HG03064 (cell line): Measurements from ENCODE around the gene P2RY2.

Experiments used
- ATAC-seq: cut with Tn5 transposase; IDR thresholded peaks from one replicate; pipeline ENCODE4 v1.9.1; 2021; ENCODE audit warnings: low read depth; ENCODE audit not compliant: unreplicated experiment

Gene P2RY2

GRCh38 chr11:73203790-73204189 is 14.3 kb upstream of the P2RY2 start:
- ATAC-seq, result no peak

- ATAC-seq, result no peak
Measured at GRCh38 chr11:73204711-73205121, 13.4 kb upstream of the P2RY2 start.

GRCh38 chr11:73205661-73206343 is 12.3 kb upstream of the P2RY2 start:
- ATAC-seq, result no peak

- no peak for ATAC-seq
Measured at GRCh38 chr11:73206801-73207200, 11.3 kb upstream of the P2RY2 start.

- ATAC-seq, result no peak
Measured at GRCh38 chr11:73209892-73210291, 8.2 kb upstream of the P2RY2 start.

GRCh38 chr11:73210916-73211667 is 7.0 kb upstream of the P2RY2 start:
- ATAC-seq, result no peak

- no peak for ATAC-seq
Measured at GRCh38 chr11:73213196-73214143, 4.6 kb upstream of the P2RY2 start.

- no peak for ATAC-seq
Measured at GRCh38 chr11:73215191-73216134, 2.6 kb upstream of the P2RY2 start.

GRCh38 chr11:73216465-73216864 is 1.6 kb upstream of the P2RY2 start:
- no peak for ATAC-seq

- ATAC-seq, result no peak
Measured at GRCh38 chr11:73217131-73217809, 811 bp upstream of the P2RY2 start.

- ATAC-seq, result no peak
Measured at GRCh38 chr11:73217810-73218105, 323 bp upstream of the P2RY2 start.

GRCh38 chr11:73218830-73219215 is 742 bp downstream of the P2RY2 start:
- ATAC-seq, result no peak

GRCh38 chr11:73219396-73220285 is 1.6 kb downstream of the P2RY2 start:
- no peak for ATAC-seq

- ATAC-seq, result no peak
Measured at GRCh38 chr11:73221451-73221850, 3.4 kb downstream of the P2RY2 start.

- no peak for ATAC-seq
Measured at GRCh38 chr11:73221996-73222395, 3.9 kb downstream of the P2RY2 start.

- ATAC-seq, result no peak
Measured at GRCh38 chr11:73223998-73224730, 6.1 kb downstream of the P2RY2 start.

GRCh38 chr11:73225001-73225686 is 7.1 kb downstream of the P2RY2 start:
- no peak for ATAC-seq
